GM19455 (cell line): ENCODE measurements around the gene FSD1.
"Not testable (repeated sequence)": the region's sequence is repeated elsewhere in the genome, so short reads cannot be mapped to it uniquely, and the experiment has no call there.

Source experiments
- ATAC-seq: cut with Tn5 transposase; IDR thresholded peaks from one replicate; pipeline ENCODE4 v1.9.1; 2021; ENCODE audit not compliant: unreplicated experiment

The FSD1 gene

DNA sequence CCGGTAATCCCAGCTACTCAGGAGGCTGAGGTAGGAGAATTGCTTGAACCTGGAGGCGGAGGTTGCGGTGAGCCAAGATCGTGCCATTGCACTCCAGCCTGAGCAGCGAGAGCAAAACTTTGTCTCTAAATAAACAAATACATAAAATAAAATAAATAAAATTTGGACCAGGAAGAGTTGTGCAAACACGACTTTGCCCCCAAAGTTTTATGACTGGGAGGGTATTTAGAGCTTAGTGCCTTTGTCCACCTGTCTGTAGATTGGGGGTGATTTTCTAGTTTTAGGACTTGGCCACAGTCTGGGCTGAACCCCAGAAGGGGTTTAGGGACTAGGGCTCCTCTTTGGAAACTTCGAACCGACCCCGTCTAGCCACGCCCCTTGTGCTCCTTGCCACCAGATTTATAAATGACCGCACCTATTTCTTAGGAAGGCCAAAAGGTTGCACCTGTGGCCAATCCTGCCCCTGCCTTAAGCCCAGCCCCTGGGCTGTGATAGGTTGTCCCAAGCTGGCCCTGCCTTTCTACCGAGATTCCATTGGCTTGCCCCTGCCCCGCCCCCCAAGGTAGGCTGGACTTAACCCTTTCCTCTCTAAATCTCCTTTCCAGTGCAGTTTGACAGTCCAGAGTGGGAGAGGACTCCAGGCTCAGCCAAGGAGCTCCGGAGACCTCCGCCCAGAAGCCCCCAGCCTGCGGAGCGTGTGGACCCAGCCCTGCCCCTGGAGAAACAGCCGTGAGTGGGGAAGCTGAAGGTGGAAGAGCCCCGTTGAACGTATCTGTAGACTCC, 20.0 kb upstream of the FSD1 start:
- ATAC-seq = no peak

- no peak for ATAC-seq
These were observed 19.4 kb upstream of the FSD1 start for GRCh38 chr19:4284974-4285373.

DNA sequence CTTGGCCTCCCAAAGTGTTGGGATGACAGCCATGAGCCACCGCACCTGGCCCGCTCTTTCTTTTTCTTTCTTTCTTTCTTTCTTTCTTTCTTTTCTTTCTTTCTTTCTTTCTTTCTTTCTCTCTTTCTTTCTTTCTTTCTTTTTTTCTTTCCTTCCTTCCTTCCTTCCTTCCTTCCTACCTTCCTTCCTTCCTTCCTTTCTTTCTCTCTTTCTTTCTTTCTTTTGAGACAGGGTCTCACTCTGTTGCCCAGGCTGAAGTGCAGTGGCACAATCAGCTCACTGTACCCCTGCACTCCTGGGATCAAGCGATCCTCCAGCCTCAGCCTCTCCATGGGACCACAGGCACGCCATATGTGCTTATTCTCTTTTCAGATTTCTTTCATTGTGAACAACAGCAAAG, 18.3 kb upstream of the FSD1 start:
- not testable (repeated sequence) for ATAC-seq

DNA sequence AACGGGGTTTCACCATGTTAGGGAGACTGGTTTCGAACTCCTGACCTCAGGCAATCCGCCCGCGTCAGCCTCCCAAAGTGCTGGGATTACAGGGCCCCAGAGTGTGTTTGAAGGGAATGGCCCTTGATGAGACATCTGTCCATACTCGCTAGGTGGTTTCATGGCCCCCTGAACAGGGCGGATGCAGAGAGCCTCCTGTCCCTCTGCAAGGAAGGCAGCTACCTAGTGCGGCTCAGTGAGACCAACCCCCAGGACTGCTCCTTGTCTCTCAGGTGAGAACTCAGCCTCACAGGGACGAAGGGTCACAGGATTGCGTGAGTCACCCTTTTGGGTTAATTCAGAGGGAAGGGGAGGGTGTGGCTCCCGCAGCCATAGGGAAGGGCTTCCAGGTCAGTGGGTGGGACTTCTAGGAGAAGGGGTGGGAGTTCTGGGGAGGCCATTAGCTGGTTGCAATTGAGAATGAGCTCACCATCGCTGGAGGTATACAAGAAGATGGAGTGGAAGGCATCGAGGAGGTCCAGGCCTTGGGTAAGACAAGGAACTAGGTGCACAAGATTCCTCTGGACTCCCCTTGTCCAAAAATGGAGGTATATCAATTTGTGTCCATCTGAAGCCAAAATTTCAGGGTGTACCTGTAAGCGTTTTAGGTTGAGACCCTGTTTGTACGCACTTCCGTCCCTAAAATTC, 16.2 kb upstream of the FSD1 start:
- no peak for ATAC-seq

GRCh38 chr19:4291184-4291732, 13.1 kb upstream of the FSD1 start:
- no peak for ATAC-seq

GRCh38 chr19:4292515-4292914, 11.9 kb upstream of the FSD1 start:
- ATAC-seq = no peak

- no peak for ATAC-seq
These were observed 10.0 kb upstream of the FSD1 start for GRCh38 chr19:4294389-4294788.

DNA sequence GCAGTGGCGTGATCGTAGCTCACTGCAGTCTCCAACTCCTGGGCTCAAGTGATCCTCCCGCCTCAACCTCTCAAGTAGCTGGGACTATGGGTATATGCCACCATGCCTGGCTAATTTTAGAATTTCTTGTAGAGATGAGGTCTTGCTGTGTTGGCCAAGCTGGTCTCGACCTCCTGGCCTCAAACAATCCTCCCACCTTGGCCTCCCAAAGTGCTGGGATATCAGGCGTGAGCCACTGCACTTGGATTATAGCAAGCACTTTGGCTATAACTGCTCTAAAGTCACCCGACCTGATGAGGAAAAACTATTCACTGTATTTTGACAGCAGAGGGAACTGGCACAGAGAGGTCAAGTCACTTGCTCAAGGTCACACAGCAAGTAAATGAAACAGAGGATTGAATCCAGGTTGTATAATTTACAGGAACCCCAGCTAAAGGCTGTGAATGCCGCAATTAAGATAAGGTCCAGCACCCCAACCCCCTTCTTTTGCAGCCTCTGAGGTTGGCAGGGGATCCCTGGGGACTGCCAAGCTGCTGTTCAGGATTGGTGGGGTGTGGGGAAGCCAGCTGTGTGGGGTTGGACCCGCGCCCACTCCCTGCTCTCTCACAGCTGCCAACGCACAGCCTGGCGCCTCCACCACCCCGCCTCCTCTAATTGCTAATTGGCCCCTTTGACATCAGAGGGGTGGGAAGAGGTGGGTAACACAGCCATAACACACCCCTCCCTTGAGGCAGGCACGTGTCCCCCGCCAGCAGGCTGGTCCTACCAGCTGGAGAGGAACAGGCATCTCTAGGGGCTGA, 8.2 kb upstream of the FSD1 start:
- ATAC-seq = no peak

- no peak for ATAC-seq
These were observed 6.2 kb upstream of the FSD1 start for GRCh38 chr19:4297901-4298809.

- no peak for ATAC-seq
These were observed 5.4 kb upstream of the FSD1 start for GRCh38 chr19:4298810-4299550.

GRCh38 chr19:4300589-4300988, 3.8 kb upstream of the FSD1 start:
- ATAC-seq = no peak

GRCh38 chr19:4301590-4302242, 2.7 kb upstream of the FSD1 start:
- no peak for ATAC-seq

- ATAC-seq = no peak
These were observed 2.2 kb upstream of the FSD1 start, which contains the start of gene TMIGD2 for GRCh38 chr19:4302243-4302640. Gene TMIGD2 (minus strand): TSS chr19:4302389. CDS start chr19:4302385, 4 bp downstream.

DNA sequence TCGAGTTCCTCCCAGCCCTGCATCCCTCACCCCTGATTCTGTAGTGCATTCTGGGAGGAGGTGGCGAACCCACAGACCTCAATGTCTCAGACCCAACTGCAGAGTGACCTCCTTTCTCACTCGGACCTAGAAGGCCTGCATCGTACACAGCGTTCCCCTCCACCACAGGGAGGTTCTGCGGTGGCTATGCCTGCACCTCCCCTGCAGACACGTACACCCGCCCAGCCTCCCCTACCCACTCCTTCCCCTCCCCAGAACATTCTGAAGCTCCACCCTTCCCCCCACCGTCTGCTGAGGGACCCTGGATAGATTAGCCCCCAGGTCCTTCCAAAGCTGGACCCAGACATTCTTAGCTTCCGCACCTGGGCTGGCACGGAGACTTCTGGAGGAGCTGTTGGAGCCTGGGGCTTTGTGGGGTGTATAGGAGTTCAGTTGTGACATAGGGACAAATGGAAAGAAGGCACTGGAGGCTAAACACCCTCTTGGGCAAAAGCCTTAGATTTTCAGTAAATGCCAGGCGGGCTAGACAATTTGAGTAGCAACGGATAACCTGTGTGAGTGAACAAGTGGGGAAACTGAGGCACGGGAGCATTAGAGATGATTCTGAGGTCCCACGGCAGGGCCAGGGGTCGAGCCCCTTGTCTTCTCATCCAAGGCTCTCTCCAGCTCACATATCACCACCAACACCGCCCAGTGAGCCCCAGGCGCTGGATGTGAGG, 420 bp upstream of the FSD1 start:
- ATAC-seq = no peak

GRCh38 chr19:4305257-4305612, 837 bp downstream of the FSD1 start:
- no peak for ATAC-seq

DNA sequence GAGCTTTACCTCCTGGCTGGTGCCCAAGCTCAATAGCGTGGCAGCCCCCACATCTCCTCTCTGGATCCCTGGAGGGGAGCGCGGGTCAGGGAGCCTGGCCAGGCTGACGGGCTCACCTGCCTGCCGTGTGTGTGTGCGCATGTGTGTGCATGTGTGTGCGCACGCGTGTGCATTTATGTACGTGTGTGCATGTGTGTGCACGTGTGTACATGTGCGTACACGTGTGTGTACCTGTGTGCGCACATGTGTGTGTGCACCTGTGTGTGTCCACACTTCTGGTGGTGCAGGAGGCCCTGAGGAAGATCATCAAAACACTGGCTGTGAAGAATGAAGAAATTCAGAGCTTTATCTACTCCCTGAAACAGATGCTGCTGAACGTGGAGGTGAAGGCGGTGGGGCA, 1.3 kb downstream of the FSD1 start:
- ATAC-seq = no peak

DNA sequence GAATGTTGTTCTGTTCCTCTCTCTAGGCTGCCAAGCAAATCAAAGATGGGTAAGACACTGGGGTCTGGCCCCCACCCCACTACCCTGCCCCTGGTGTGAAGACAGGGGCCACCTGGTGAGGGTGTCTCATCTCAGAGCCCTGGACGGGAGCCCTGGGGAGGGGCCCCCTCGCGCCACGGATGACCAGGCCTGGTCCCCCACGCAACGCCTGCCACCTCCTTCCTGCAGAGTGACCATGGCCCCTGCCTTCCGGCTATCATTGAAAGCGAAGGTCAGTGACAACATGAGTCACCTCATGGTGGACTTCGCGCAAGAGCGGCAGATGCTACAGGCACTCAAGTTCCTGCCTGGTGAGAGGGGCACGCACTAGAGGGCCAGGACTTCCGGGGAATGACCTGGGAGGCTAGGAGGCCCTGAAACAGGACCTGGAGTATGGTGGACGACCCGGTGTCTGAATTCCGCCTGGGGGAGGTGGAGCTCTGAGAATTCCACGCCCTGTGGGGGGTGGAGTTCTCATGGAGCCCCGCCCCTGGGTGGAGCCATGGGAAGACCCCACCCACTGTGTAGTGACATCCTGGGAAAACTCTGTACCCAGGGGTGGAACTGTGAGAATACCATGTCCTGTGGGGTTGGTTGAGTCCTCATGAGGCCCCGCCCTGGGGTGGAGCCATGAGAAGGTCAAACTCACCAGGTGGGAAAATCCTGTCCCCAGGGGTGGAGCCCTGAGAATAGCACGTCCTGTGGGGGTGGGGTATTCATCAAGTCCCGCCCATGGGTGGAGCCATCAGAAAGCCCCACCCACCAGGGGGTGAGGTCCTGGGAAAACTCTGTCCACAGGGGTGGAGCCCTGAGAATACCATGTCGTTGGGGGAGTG, 6.1 kb downstream of the FSD1 start:
- no peak for ATAC-seq
